Stimulated activated CD4-positive, alpha-beta T cell treated with anti-CD3 and anti-CD28 coated beads, Interleukin-12 subunit alpha, Interleukin-12 subunit beta, amount 100 ng/mL, for 24 hours (primary cell): ENCODE data around the gene PRDM15.

Experiments
- DNase-seq, 2 experiments: peaks; one replicate each; pipeline ENCODE4 v3.0.0-alpha.2; 2020; ENCODE audit warnings: low read depth in 2 of 2

Gene PRDM15

GRCh38 chr21:41779659-41780058, 99.5 kb downstream of the PRDM15 start:
- DNase-seq, result no peak

GRCh38 chr21:41778930-41779600, 100.1 kb downstream of the PRDM15 start:
- no peak for DNase-seq

GRCh38 chr21:41777951-41778815, 101.0 kb downstream of the PRDM15 start:
- DNase-seq, result peak in 1 of 2 experiments; percentile 30

GRCh38 chr21:41776778-41777177, 102.4 kb downstream of the PRDM15 start:
- DNase-seq, result no peak

GRCh38 chr21:41775149-41775472, 104.0 kb downstream of the PRDM15 start:
- no peak for DNase-seq

- DNase-seq, result no peak
These were observed 104.5 kb downstream of the PRDM15 start for GRCh38 chr21:41774467-41775148.

GRCh38 chr21:41772351-41773080, 106.6 kb downstream of the PRDM15 start:
- DNase-seq, result no peak

GRCh38 chr21:41771625-41771945, 107.6 kb downstream of the PRDM15 start:
- DNase-seq, result no peak

- no peak for DNase-seq
These were observed 108.1 kb downstream of the PRDM15 start for GRCh38 chr21:41770901-41771624.

GRCh38 chr21:41769933-41770332, 109.2 kb downstream of the PRDM15 start:
- DNase-seq, result no peak

GRCh38 chr21:41769521-41769920, 109.6 kb downstream of the PRDM15 start:
- DNase-seq, result no peak

- no peak for DNase-seq
These were observed 110.0 kb downstream of the PRDM15 start for GRCh38 chr21:41769111-41769510.

- DNase-seq, result no peak
These were observed 110.6 kb downstream of the PRDM15 start for GRCh38 chr21:41768437-41769042.

- DNase-seq, result no peak
These were observed 111.3 kb downstream of the PRDM15 start for GRCh38 chr21:41767606-41768436.

GRCh38 chr21:41766883-41767605, 112.1 kb downstream of the PRDM15 start, which contains the start of gene RIPK4:
RIPK4 (minus strand) TSS chr21:41767052; CDS start chr21:41767041, 11 bp downstream.
- peak; percentile 37 to 58 for DNase-seq

GRCh38 chr21:41765973-41766882, 112.9 kb downstream of the PRDM15 start:
- no peak for DNase-seq

GRCh38 chr21:41765420-41765821, 113.7 kb downstream of the PRDM15 start:
- no peak for DNase-seq
